GM19238 (cell line): ENCODE measurements around the gene EXOC2.
A peak's percentile ranks its signal among the peaks of the same experiment; 100 is the strongest.

Source experiments
- DNase-seq: peaks from one replicate; pipeline ENCODE4 v3.0.0; 2011; ENCODE audit warnings: low spot score; ENCODE audit not compliant: insufficient read length

Gene EXOC2

DNA sequence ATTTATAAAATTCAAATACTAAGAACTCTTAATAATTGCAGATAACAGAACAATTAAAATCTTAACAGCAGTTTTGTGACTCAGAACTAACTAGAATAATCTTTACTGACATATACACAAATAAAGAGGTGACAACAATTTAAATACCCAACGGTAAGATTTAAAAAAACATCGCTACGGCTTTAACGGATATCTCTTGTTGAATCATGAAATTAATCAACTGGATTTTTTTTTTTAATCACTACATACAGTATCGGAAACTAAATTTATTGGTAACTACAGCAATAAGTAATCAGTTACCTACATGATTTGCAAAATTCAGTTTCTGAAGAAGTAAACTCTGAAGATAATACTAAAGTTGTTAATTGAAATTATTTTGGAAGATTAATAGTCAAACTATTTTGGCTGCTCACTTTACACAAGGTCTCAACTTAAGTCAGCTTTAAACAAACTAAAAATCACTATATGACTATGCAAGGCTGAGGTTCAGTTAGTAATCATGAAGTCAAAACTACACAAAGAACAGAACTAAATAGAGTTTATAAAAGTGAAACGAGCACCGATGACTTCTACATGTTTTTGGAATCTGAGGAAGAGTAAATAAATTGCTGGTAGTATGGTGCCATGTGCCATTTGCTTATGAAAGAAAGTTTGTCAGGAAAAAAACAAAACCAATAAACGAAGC lies 164.8 kb downstream of the EXOC2 start:
- no peak for DNase-seq

DNA sequence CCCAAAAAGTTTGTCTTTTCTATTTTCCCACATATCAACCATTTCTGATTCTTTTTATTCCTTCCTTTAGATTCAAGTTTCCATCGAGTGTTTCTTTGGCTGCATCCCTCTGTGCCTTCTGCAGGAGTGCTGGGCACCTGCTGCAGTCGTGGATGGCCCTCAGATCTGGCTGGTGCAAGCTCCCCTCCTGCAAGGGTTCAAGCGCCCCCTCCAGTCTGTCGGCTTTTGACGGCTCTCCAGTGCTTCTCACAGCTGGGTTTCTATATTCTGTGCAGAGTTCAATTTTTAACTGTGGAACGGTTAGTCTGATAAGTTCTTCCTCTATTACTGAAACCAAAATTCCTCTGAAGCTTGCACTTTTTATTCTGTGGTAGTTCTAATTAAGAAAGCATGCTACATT lies 168.1 kb downstream of the EXOC2 start:
- DNase-seq = no peak

- no peak for DNase-seq
These were observed 172.1 kb downstream of the EXOC2 start for GRCh38 chr6:520820-521219.

DNA sequence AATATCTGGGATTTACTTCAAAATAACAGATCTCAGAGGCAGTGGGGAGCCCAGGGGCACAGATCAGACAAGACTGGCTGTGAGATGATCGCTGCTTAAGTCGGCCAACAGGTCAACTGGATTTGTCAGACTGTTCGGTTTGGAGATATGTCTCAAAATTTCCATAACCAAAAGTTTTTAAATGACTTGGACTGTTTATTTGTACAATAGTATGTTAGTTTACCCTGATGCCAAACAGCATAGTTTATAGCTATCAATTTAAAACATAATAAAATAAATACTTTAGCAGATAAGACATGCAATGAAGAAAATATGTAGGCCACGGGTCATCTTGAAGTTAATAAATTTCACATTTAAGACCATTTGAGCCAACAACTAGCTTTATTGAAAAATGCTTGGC lies 174.7 kb downstream of the EXOC2 start:
- no peak for DNase-seq

DNA sequence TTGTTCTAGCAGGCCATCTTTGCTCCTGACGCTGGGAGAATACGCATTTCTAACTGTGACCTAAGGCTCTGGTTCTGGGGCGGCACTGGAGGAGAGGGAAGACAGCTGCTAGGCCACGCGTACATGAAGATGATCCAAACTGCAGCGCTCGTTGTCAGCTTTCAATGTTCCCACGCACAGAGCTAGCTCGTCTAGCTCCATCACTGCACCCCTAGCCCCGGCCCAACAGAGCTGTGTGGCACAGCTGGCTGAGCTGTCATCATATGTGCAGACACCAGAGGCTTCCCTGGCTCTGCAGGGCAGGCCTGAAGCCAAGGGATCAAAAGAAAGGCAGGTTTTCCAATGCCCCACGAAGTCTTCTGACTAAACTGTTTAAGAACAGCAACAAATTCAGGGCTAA lies 176.7 kb downstream of the EXOC2 start:
- DNase-seq = no peak

DNA sequence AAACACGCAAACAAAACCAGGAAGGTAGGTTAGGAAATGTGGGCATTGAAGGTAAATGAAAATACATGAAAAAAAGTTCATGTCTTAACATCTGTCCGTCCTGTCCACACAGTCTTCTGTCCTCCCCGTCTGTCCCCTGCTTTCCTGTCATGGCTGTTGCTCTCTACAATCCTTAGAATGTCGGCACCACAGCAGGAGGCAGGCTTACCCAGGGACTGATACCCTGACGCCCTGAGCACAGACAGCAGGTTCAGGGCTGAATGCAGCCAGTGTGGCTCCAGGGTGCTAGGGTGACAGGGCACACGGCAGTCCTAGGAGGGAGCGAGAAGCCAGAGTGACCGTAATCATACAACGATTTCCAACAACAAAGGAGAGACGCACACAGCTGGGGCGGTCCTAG lies 177.7 kb downstream of the EXOC2 start:
- DNase-seq = no peak

DNA sequence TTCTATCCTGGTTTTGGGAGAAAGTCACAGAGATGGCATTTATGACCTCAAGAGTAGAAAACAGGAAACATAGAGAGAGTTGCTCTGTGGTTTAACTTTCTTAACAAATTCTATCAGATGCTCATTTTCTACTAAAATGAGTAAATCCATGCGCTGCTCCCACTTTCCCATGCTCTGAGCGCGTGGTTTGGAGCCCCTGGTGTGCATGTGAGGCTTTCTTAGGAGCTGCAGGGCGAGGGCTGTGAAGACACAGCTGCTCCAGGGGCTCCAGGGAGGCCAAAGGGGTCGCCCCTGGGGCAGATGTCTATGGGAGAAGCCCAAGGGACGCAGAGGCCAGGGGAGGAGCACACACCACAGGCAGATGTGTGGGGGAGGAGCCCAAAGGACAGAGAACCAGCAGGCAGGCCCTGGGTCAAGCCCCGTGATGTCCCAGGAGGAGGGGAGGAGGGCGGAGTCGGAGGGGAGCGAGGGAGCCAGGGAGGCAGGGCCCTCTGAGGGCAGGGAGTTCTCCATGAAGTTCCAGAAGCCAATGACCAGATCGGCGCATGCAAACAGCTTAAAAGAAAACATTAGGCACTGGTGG lies 178.5 kb downstream of the EXOC2 start:
- no peak for DNase-seq

DNA sequence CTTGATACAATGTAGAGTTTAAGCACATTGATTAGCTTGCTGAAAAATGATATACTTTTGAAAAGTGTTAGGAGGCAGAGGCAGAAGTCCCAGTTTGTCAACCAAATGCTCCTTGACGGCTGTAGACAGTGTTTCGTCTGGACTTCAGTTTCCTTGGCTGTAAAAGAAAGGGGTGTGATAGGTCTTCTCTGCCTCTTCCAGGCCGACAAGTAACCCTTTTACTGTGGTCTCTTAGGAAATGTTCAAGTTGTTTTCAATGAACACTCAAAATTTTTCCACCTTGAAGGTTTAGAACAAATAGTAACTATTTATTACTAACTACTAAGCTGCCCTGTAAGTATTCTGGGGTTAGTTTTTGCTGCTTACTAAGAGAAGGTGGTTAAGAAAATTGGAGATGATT lies 179.0 kb downstream of the EXOC2 start:
- DNase-seq = no peak

- DNase-seq = no peak
These were observed 179.9 kb downstream of the EXOC2 start for GRCh38 chr6:513058-513457.

GRCh38 chr6:511488-512137 lies 181.3 kb downstream of the EXOC2 start:
- no peak for DNase-seq

GRCh38 chr6:509676-510075 lies 183.3 kb downstream of the EXOC2 start:
- no peak for DNase-seq

- no peak for DNase-seq
These were observed 184.3 kb downstream of the EXOC2 start for GRCh38 chr6:508614-509013.

- no peak for DNase-seq
These were observed 184.9 kb downstream of the EXOC2 start for GRCh38 chr6:508006-508405.

DNA sequence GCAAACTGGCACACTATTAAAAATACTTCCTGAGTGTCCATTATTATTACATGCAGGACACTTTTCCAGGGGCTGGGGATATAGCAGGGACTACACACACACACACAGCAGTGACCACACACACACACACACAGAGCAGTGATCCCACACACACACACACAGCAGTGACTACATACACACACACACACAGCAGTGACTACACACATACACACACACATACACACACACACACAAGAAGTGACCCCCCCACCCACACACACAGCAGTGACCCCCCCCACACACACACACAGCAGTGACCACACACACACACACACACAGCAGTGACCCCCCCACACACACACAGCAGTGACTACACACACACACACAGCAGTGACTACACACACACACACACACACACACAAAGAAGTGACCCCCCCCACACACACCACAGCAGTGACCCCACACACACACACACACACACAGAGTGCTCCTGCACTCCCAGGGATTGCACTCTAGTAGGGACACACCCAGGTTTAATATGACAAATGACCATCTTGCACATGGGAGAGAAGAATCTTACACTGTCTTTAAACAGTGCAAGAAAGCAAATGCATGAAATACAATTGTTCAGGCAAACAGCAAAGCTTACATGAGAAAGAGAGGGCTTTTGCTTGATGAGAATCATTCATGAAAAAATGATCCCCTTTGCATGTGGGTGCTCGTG lies 185.9 kb downstream of the EXOC2 start:
- DNase-seq = no peak

GRCh38 chr6:506508-506907 lies 186.4 kb downstream of the EXOC2 start:
- no peak for DNase-seq

DNA sequence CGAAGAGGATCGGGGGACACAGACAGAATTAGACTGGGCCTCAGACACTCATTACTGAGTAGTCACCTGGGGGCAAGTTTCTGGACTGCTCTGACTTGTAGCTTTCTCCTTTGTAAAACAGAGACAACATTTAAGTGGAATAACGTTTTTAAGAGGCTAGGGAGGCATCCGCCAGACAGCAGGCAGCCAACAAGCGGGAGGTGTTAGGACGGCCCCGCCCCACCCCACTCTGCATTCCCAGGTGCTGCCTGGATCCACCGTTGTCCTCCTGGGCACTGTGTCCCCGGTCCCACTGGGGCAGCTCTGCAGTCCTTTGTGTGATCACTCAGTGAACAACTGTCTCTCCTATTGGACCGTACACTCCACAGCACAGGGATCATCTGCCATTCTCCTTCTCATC lies 187.6 kb downstream of the EXOC2 start:
- no peak for DNase-seq

DNA sequence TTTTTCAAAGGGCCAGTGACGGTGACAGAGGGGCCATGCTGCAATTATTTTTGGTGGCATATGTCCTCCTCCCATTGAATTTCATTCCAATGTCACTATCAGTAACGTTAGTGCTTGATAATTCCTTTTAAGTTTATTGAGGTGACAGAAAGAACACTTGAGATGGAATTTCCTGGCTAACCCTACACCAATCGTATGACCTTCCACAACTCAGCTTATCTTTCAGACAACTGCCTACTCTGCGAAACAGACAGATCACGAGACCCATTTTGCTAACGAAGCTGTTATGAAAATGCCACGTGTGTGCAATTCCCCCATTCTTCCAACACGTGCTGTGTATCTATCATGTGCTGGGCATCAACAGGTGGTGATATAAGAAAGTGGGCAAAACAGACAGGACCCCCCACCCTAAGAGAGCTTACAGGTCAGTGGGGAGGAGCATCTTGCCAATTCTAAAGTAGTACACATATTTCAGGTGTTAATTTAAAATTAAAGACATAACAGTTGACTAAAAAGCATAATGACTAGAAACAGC lies 188.4 kb downstream of the EXOC2 start:
- DNase-seq = no peak

DNA sequence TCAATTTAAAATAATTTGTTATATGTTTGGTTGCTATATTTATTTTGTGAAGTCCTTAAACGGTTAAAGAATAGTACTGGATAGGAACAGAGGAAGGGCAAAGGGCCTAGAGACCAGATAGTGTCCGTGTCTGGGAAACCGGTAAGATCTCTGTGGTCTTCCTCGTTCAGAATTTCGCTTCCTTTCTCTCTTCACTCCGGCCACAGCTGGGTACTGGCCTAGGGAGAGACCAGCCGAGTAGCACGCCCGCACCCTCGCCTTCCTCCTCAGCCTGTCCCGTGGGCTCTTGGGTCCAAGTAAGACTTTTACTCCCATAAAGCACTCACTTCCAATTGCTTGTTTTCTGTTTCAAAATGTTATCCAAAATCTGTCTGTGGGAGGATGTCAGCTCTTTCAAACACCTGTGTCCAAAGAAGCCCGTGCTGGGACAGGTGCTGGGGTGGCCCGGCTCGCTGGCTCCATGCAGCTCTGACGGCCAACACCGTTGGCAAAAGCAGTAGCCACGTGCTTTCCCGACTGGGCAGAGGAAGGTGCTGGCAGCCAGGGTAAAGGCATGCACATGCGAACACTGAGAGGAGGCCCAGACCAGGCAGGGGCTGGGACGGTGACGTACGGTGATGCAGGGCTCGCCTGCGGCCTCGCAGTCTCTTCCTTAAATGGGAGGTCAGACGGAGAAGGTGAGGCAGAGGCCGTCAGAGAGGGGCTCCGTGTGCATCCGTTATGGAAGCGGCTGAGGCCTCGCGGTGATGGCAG lies 189.2 kb downstream of the EXOC2 start:
- DNase-seq = no peak

- no peak for DNase-seq
These were observed 190.2 kb downstream of the EXOC2 start for GRCh38 chr6:502761-503160.

GRCh38 chr6:501891-502601 lies 190.9 kb downstream of the EXOC2 start:
- peak; percentile 35 for DNase-seq

GRCh38 chr6:499617-500016 lies 193.3 kb downstream of the EXOC2 start:
- DNase-seq = no peak
